ENCODE measurements around the gene ELFN2.

ELFN2 gene

DNA sequence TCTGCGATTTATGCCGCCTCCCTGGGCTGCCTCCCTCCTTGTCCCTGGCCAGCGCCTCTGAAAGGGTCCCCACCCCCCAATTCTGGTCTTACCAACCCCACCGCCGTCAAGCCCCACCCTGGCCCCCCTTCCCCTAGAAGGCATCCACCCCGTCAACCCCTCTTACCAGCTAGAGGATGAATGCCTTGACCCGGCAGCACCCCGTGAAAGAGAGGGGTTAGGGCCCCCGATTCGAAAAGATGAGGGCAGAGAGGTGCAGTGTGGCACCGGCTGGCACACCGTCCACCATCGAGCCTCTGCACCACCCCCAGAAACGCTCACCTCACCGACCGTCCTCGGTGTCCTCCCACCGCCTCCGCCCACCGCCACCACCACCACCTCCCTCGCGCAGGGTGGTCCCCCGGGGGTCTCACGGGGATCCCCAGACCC, 559 bp downstream of the ELFN2 start:
- no peak for DNase-seq

GRCh38 chr22:37425800-37426705, 1.2 kb downstream of the ELFN2 start:
- DNase-seq, result no peak

DNA sequence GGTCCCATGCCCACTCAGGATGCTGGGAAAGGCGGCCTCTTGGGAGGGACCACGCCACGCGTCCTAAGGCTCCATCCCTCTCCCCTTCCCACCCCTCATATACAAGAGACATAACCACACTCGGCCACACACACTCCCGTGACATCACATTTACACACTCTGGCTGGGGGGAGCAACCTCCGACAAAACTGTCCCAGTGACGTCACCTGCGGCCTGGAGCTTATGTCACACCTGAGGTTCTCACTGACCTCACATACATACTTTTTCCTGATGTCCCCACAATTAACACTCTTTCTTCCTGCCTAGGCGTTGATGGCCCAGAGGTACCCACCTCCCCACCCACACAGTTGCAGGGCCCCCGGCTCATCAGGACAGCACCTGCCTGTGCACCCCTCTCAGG, 1.9 kb downstream of the ELFN2 start:
- no peak for DNase-seq

DNA sequence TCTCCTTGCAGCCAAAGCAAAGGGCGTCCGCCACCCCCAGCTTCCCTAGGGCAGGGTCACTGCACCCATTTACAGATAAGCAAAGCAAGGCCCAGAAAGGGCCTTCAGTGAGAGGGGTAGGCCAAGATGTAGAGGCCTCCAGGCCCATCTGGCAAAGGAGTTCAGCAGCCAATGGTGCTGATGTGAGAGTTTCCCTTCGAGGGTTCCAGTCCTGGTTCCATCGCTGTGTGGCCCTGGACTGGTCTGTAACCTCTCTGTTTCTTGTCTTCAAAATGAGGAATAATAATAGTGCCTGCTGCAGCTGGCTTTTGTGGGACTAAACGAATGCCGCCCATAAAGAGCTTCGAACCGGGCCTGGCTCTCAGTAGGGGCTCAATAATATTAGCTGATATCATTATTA, 4.0 kb downstream of the ELFN2 start:
- no peak for DNase-seq

- no peak for DNase-seq
Observed at GRCh38 chr22:37421468-37421877, 5.8 kb downstream of the ELFN2 start.

- no peak for DNase-seq
Observed at GRCh38 chr22:37420686-37421467, 6.4 kb downstream of the ELFN2 start.

GRCh38 chr22:37419969-37420685, 7.2 kb downstream of the ELFN2 start:
- no peak for DNase-seq

DNA sequence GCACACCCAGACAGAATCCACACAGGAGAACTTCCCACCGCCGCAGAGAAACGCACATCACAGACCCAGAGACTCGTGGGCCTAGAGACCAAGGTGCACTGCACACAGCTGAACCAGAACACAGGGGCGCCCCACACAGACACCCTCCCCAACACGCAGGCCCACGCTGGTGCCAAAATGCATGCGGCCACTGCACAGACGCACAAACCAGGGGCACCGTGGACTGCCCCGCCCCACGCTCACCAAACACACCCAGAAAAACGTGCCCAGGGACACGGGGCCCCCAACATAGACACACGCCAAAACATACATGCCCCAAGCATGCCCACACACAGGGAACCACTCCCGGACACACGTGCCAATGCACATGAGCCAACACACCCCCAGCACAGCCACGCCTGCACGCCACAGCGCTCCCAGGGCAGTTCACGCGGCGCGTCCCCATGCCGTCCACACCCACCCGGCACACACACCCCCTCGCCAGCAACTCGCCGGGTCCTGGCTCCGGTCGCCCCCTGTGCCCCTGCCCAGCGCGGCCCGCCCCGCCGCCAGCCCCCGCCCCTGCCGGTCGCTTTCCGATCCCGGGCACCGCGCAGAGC, 7.8 kb downstream of the ELFN2 start:
- no peak for DNase-seq

GRCh38 chr22:37418627-37419369, 8.5 kb downstream of the ELFN2 start:
- DNase-seq, result no peak

- DNase-seq, result no peak
Observed at GRCh38 chr22:37417677-37418348, 9.5 kb downstream of the ELFN2 start.

GRCh38 chr22:37417264-37417663, 10.0 kb downstream of the ELFN2 start:
- no peak for DNase-seq

DNA sequence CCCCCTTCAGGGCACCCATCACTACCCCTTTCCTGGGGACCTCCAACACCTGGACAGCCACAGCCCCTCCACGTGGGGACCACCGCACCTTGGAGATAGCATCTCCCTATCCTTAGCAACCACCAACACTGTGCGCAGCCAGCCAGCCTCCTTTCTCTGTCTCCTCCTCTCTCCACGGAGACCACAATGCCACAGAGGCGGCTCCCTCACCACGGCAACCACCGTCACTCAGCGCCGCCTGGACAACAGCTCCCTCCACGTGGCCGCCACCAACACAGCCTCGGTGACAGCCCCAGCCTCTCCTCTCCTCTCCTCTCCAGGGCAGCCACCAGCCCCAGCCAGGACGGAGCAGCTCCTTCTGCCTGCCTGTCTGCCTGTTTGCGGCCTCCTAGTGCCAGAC, 10.5 kb downstream of the ELFN2 start:
- DNase-seq, result no peak

DNA sequence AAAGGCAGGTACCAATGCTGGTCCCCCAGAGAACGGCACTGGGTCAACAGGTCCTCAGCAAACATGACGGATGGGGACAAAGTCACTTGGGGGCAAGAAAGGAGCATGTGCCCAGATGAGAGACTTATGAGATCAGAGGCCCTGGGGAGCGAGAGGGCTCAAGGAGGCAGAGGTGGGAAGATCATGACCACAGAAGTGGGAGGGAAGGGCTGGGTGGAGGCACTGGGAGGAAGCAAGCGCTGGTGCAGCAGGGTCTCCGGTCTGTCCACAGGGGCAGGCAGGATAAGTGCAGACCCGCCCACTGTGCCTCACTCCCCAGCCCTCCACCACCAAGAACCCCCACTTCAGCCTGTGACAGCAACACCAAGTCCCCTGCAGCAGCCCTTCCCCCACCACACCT, 10.9 kb downstream of the ELFN2 start:
- DNase-seq, result no peak

DNA sequence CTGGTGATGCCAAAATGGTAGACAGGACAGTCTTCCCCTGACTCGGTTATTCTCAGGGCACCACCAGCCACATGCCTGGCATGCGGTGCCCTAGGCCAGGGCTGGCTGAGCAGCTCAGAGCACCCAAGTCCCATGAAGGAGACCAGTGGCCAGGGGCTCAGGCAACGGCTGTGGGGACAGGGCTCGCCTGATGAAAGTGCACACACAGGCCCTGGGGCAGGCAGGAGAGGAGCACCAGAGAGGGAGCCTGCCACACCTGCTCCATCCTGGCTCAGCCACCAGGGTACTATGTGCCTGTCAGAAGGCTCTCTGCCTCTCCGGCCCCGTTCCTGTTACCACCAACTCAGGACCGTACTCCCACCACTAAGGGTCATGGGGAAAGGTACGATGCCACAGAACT, 12.1 kb downstream of the ELFN2 start:
- no peak for DNase-seq

GRCh38 chr22:37414288-37414687, 13.0 kb downstream of the ELFN2 start:
- no peak for DNase-seq

GRCh38 chr22:37413546-37413945, 13.7 kb downstream of the ELFN2 start:
- DNase-seq, result no peak

DNA sequence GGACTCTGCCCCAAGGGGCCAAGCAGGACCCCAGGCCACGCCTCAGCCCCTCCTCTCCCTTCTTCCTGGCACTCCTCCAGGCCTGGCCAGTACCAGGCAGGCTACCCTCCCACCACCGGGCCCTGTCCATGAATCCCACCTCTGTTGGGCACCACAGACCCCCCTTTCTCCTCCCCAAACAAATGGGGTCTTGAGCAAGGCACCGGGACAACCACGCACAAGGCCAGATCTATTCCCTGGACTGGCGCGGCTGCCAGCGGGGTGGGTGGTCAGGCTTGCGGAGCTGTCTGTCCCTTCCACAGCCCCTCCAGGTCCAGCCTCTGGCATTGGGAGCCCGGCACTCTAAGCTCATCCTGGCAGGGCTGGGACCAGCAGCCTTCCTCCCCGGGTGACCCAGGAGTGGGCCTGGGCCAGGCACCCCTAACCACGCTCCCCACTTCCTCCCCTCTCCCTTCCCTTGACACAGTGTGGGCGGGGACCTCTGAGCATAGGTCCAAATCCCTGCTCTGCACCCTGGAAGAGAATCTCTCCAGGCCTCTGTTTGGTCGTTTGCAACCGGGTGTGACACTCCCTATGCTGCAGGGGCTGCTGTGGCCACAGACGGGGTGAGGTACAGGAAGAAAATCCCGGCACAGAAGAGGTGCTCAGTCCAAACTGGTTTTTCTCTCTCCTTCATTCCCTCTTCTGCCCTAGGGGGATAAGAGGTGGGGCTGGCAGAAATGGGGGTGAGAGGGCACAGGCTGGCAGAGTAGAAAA, 14.6 kb downstream of the ELFN2 start:
- DNase-seq, result no peak

DNA sequence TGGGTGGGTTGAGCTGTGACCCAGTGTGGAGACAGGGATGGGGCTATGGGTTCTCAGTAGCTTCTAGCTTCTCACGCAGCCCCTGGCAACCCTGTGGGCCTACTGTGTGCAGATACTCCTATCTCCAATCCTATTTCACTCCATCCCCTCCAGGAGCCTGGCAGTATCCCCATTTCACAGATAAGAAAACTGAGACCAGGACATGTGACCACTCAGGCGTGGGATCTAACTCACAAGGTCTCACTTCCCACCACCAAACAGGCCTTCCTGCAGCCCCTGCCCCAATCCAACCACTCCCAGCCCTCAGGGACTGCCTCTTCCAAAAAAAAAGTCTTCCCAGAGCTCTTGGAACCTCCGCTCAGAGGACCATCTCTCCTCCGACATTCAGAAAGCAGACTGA, 15.6 kb downstream of the ELFN2 start:
- no peak for DNase-seq

DNA sequence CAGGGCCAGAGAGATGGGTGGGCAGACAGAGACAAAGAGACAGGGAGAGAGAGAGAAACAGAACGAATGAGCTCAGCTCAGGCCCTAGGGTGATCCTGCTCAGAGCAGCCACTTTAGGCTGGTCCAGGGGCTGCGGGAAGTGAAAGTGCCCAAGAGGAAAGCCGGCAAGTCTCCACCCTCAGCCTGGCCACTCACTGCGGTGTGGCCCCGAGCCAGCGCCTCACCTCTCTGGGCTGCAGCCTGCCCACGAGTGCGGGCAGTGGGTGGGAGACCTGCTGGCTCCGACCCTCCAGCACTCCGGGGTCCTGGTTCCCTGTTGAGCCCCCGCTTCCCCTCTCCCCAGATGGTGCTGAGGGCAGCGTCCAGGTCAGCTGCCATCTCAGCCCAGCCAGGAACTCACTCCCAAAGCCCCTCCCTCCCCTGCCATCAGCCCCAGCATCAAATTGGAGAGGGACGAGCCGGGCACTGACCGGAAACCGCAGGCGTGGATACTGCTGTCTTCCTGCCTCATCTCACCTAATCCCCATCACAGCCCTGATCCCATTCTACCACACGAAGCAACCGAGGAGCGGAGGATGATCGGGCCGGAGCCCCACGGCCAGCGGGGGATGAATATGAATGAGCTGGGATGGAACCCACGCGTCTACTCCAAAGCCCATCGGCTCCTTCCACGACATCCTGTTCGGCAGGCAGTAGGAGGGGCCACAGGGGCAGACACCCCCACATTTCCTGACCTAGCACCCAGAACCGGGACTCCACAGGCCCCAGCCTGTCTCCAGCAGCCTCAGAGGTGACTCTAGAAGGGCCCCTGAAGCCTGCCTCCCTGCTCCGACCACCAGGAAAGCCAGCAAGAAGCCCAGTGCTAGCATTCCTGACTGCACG, 16.9 kb downstream of the ELFN2 start:
- DNase-seq, result no peak

Measured in stimulated activated CD4-positive, alpha-beta T cell treated with anti-CD3 and anti-CD28 coated beads, Interleukin-2, amount 100 ng/mL, for 48 hours (primary cell).